Measurements from ENCODE around the gene CRNKL1. TPM values are rescaled to one million over a fixed set of nuclear protein-coding genes. Genes with fewer than 3 reads are reported as not detected.

CRNKL1 gene
- total RNA-seq, 1 donor from 2014 or later = 16.5 TPM

DNA sequence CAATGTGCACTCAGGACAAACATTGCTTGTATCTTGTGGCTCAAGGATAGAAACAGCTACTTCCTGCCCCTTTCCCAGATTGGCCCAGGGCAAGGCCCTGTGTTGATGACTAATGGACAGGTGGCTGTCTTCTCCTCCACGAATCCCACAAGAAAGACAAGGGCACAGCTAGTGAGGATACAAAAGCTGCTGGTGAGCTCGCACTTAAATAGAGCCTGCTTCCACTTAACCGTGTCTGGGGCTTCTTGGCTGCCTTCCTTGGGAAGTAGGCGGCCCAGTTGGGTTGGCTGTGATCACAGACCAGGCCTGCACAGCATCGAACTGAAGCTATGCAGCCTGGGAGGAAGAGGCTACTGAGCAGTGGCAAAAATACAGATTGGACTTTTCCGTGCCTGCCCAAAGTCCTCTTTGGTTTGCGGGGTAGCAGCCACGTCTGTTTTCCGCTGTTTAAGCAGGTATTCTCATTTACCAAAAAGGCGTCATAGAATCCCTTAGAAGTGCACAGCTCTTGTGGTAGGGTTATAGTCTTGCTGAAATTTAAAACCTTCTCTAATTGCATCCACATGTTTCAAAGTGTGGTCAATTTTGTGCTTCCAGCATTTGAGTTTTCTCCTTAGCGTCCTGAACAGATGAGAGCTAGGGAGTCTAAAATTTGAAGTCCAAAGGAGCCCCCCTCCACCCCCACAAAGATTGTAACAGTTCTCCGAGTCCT is 58.2 kb downstream of the CRNKL1 start:
- DNase-seq (ENCODE audit: missing footprints) (no peak), ATAC-seq (peak; percentile 68)
- intact Hi-C loops (cut with DNase I) = loop anchor here (2.0 kb wide), 3 partner anchors 17 to 305 kb away; no protein-coding TSS in a partner anchor

DNA sequence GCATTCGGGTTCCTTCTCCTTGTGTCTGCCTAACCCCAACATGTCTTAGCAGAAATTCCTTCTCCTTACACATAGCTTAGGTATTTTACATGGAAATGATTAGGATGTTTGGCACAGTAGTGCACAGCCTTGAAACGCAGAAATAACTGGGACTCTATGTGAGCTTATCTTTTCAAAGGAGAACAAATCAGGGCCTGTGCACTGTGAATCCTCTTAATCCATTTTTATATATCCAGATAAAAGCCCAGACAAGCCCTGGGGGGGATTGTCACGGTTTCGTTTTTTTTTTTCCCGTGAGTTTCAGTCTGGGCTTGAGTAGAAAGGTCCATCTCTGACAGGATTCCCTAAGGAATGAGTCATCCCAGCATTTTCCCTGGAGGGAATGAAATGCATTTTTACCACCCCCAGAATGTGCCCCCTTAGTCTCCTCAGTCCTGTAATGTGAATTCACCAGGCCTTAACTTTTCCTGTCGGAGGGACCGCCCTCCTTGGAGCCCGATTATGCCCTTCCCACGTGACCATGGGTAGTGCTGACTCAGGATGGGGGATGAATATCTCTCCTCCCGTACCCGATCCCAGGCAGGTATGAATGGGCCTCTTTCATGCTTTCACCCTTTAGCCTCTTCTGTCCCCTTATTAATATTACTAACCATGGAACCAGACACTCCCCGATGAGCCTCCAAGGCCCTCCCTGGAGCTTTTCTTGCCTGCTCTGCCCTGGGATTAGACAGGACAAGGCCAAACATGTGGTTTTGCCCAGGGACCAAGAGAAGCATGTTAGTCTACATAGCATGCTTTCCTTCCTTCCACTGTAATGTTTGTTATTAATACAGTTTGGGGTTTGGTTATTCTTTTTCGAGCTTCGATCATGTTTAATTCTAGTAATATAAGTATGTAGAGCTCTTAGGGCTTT is 59.0 kb downstream of the CRNKL1 start:
- intact Hi-C loops (cut with DNase I) = loop anchor here (2.0 kb wide), 1 partner anchor 16 kb away; no protein-coding TSS in a partner anchor
- ATAC-seq = peak; percentile 66
- DNase-seq (ENCODE audit: missing footprints) = no peak

DNA sequence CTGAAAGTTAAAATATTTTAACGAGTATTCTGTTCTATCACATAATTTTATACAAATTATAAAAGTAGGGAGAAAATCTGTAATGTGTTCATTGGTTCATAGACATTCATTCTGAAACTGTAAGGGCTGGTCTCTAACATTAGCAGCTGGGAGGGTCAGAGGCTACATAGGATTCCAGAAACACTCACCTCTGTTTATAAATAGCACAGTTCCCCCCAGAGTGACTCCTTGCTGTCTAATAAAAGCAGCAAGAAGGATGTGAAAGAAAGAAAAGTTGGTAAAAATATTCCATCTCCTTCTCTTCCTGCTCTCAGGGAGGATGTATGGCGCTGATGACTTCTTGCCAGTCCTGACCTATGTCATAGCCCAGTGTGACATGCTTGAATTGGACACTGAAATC is 60.4 kb downstream of the CRNKL1 start:
- DNase-seq (ENCODE audit: missing footprints) (no peak), ATAC-seq (no peak)
- intact Hi-C loops (cut with DNase I) = loop anchor here (2.0 kb wide), 1 partner anchor 15 kb away; no protein-coding TSS in a partner anchor

GRCh38 chr20:19991308-19991707 is 61.0 kb downstream of the CRNKL1 start:
- no peak for ATAC-seq
- intact Hi-C loops (cut with DNase I) = no loop called here
- DNase-seq (ENCODE audit: missing footprints) = no peak

DNA sequence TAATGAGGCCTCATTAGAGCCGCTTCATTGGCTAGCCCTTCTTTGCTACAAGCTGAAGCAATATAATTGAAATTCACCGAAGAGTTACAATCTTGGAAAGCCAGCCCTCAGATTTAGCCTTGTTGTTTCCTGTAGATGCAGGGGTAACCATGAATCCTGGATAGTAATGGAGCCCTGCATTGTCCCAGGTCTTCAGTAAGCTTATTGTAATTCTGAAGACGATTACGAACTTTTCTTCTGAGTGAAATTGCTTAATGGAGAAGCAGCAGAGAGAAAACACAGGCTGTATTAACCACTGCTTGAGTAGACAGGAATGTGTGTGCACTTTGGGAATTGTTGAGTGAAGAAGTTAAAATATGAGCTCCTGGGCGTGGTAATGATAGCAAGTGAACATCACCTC is 61.4 kb downstream of the CRNKL1 start:
- DNase-seq (ENCODE audit: missing footprints) (no peak), ATAC-seq (no peak)
- intact Hi-C loops (cut with DNase I) = no loop called here

DNA sequence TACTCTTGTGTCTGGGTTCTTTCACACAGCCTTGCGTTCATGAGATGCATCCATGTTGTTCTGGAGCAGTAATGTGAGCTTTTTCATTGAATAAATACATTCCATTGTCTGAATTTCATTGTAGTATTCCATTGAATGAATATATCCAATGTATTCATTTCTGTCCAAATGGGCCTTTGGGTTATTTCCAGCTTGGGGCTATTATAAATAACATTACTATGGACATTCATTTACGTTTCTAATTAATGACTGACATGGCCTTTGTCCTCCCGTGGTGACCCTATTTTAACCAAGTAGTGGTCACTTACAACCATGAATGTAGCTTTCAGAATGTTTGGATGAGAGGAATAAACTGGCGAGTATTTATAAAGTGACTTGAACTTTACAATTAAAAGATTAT is 65.2 kb downstream of the CRNKL1 start:
- no peak for ATAC-seq
- DNase-seq (ENCODE audit: missing footprints) = no peak
- intact Hi-C loops (cut with DNase I) = no loop called here

DNA sequence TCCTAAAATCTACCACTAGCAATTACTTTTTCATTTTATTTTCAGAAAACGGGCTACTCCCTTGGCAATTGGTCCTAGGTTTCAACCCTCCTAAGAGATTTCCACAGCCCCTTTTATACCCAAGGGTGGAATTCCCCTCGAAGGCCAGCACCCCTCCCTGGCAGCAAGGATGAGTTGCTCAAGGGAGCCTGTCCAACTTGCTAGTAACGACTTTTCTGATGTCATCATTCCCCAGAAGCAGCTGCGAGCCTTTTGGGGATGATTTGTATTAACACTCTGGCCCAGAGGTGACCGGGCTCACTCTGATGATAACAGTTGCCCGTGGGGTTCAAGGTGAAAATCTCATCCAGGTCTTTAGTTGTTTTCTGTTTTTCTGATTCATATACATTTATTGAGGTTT is 65.8 kb downstream of the CRNKL1 start:
- ATAC-seq (peak; percentile 33), DNase-seq (ENCODE audit: missing footprints) (no peak)
- intact Hi-C loops (cut with DNase I) = no loop called here

Other genes with a start within 250 kb of the CRNKL1 start
- gene NAA20, start 35.1 kb downstream of the CRNKL1 start, total RNA-seq = 58.4 TPM
- gene CFAP61, start 66 bp upstream of the CRNKL1 start, total RNA-seq = 27.4 TPM

Data from Right ventricle myocardium inferior (tissue), 1 donor.